Kidney (tissue), 22 donors: ENCODE measurements around the gene ZNF416. TPM values are rescaled to one million over a fixed set of nuclear protein-coding genes. Genes with fewer than 3 reads are reported as not detected.

Source experiments
- DNase-seq, 5 donors: peaks; one replicate each; pipeline ENCODE4 v3.0.0-alpha.2; 2013 to 2020
- FAIRE-seq: peaks from 2 replicates; lab custom pipeline; 2012; peaks lifted over from hg19 to GRCh38; lab: Jason Lieb, UNC
- H3K27ac ChIP-seq, 2 donors: one replicate each; pipeline ENCODE4 v1.7.0; 2013; ENCODE audit warnings: low read depth in 2 of 2, low read length in 2 of 2, inconsistent platforms in 1 of 2
- H3K27me3 ChIP-seq: one replicate; pipeline ENCODE4 v1.7.1; 2013; ENCODE audit warnings: low read length, inconsistent platforms; ENCODE audit not compliant: control insufficient read depth, insufficient read depth
- H3K36me3 ChIP-seq, 3 donors: one replicate each; pipeline versions ENCODE4 v1.7.0 to v1.7.1; 2013; ENCODE audit warnings: low read length in 3 of 3, control low read depth in 1 of 3, inconsistent platforms in 1 of 3; ENCODE audit not compliant: insufficient read depth in 3 of 3, control insufficient read depth in 2 of 3
- H3K4me1 ChIP-seq, 3 donors: one replicate each; pipeline versions ENCODE4 v1.7.0 to v1.7.1; 2013; ENCODE audit warnings: low read length in 3 of 3, inconsistent platforms in 1 of 3, low read depth in 1 of 3; ENCODE audit not compliant: control insufficient read depth in 2 of 3, insufficient read depth in 2 of 3
- H3K4me3 ChIP-seq, 3 donors: one replicate each; pipeline versions ENCODE4 v1.7.0 to v1.8.1; 2013; ENCODE audit warnings: low read length in 3 of 3, control low read depth in 1 of 3, inconsistent platforms in 1 of 3
- H3K9ac ChIP-seq, 3 donors: one replicate each; pipeline versions ENCODE4 v1.7.0 to v1.7.1; 2013; ENCODE audit warnings: low read length in 3 of 3, control low read depth in 1 of 3, inconsistent platforms in 1 of 3
- H3K9me3 ChIP-seq, 3 donors: one replicate each; pipeline versions ENCODE4 v1.7.0 to v1.7.1; 2013; ENCODE audit warnings: low read length in 3 of 3, control low read depth in 1 of 3, inconsistent platforms in 1 of 3; ENCODE audit not compliant: control insufficient read depth in 2 of 3, insufficient read depth in 1 of 3
- intact Hi-C: fragments of 100-400 bp; cut with DNase I; formaldehyde crosslinking; loops from one replicate; pipeline ENCODE4 v1.11.1; 2022
- long read RNA-seq, 10 donors: library from polyadenylated mRNA in 1 of 10; unstranded in 1 of 10; transcript quantifications; one replicate each; pipeline ENCODE4 v2.0.0 and lab custom pipeline, GENCODE V29; 2021 to 2026
- polyA plus RNA-seq: library from polyadenylated mRNA; stranded (reverse); fragments of 350-450 nt; fragmentation: Illumina TruSeq; extraction: RNeasy Lipid Tissue Mini Kit (QIAGEN cat#74804); gene quantifications from one replicate; pipeline ENCODE4 v1.2.3, GENCODE V29; 2014; ENCODE audit warnings: low read depth, low replicate concordance; ENCODE audit not compliant: insufficient read depth
- total RNA-seq: library from RNA; stranded (reverse); fragmentation: NEBNext Ultra II Directional; extraction: Animal tissue kit (Norgen Biotek cat#: 25700); gene quantifications from one replicate; pipeline ENCODE4 v1.2.1, GENCODE V29; 2021
- TF ChIP-seq, protein P1 (sequence below): IDR thresholded peaks from 3 replicates; pipeline ENCODE4 v1.5.1; 2012; ENCODE audit warnings: mild to moderate bottlenecking, moderate library complexity, borderline replicate concordance; ENCODE audit not compliant: insufficient read depth; ENCODE audit errors: extremely low read depth
- donor health status: control.
- donor health status: control.
- donor health status: control.
- donor health status: control.
- donor health status: control.
- donor health status: DM: yes; HTN: yes; CAD: no.
- donor health status: Normal renal cell carcinoma (clear cell type).

Gene ZNF416
- total RNA-seq (8.0 TPM), polyA plus RNA-seq (3.5 TPM)
- long read RNA-seq, donor 1, partial matches to known transcripts, result 5 of 6 reads
- long read RNA-seq, donor 1, other reads (novel, unspliced or antisense), result 0 of 6 reads
- long read RNA-seq, donor 2, result 0 reads
- long read RNA-seq, donor 3, transcript ZNF416-201 (4 exons, 2,561 nt), result major isoform, 5 of 5 reads
- long read RNA-seq, donor 3, partial matches to known transcripts, result 0 of 5 reads
- long read RNA-seq, donor 3, other reads (novel, unspliced or antisense), result 0 of 5 reads
- long read RNA-seq, donor 4, partial matches to known transcripts, result 6 of 9 reads
- long read RNA-seq, donor 4, other reads (novel, unspliced or antisense), result 0 of 9 reads
- long read RNA-seq, donor 5, result 0 reads
- long read RNA-seq, donor 6, result 0 reads
- long read RNA-seq, donor 7, transcript ZNF416-201 (4 exons, 2,561 nt), result major isoform, 5 of 5 reads
- long read RNA-seq, donor 7, partial matches to known transcripts, result 0 of 5 reads
- long read RNA-seq, donor 7, other reads (novel, unspliced or antisense), result 0 of 5 reads
- long read RNA-seq, donor 8, partial matches to known transcripts, result 0 of 1 reads
- long read RNA-seq, donor 8, other reads (novel, unspliced or antisense), result 0 of 1 reads
- long read RNA-seq, donor 9, partial matches to known transcripts, result 0 of 2 reads
- long read RNA-seq, donor 9, other reads (novel, unspliced or antisense), result 0 of 2 reads
- long read RNA-seq, donor 10, partial matches to known transcripts, result 0 of 1 reads
- long read RNA-seq, donor 10, other reads (novel, unspliced or antisense), result 0 of 1 reads

DNA sequence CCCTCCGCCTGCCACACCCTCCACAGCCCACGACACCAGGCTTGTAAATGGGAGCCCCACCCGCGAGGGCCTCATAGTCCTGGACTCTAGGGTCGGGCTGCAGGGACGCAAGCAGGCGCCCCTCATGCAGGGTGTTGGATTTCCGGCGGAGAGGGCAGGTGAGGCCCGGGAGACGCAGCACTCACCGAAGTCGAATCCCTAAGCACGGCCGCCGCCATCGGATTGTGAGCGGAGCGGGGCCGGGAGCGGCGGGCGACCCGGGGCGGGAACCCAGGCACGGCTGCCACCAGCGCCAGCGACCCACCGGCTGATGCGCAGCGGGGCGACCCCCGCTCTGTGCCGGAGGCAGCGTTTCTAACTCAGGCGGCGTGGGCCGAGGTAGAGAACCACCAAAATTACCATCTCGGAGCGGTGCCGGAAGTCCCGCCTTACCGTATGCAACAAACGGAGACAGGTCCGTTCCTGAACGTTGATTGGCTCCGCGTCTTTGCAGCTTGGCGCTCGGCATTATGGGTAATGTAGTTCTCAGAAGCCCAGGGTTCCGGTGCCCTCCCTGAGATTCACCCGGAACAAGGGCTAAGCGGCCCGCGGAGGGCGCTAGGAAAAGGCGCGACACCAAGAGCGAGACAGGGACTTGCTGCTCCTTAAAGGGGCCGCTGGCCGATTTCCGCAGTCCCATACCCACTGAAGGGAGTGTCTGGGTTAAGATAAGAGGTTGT is at the start of gene ZNF416:
Gene ZNF416, minus strand, starts transcription at position 425 of the 719 bp plus-strand sequence. Its CDS starts 207 bp downstream, at position 218.
- peak; percentile 98 to 100 (median 98) for DNase-seq
- Histone ChIP-seq H3K9ac (peak within 1 kb of the TSS; percentile 42 to 87 (median 77)), H3K4me1 (peaks cover 4 to 12% (median 4%) of the 10 kb centered on the region in 3 donors), H3K27me3 (no peaks in the 10 kb centered on the region), H3K9me3 (peaks cover 8 to 39% (median 21%) of the 10 kb centered on the region in 3 donors), H3K4me3 (peak within 1 kb of the TSS; percentile 76 to 90 (median 85)), H3K27ac (peak within 1 kb of the TSS in 1 of 2 donors; percentile 35), H3K36me3 (peaks cover 18 to 33% (median 23%) of the 10 kb centered on the region in 3 donors)
- TF ChIP-seq, protein P1, sequence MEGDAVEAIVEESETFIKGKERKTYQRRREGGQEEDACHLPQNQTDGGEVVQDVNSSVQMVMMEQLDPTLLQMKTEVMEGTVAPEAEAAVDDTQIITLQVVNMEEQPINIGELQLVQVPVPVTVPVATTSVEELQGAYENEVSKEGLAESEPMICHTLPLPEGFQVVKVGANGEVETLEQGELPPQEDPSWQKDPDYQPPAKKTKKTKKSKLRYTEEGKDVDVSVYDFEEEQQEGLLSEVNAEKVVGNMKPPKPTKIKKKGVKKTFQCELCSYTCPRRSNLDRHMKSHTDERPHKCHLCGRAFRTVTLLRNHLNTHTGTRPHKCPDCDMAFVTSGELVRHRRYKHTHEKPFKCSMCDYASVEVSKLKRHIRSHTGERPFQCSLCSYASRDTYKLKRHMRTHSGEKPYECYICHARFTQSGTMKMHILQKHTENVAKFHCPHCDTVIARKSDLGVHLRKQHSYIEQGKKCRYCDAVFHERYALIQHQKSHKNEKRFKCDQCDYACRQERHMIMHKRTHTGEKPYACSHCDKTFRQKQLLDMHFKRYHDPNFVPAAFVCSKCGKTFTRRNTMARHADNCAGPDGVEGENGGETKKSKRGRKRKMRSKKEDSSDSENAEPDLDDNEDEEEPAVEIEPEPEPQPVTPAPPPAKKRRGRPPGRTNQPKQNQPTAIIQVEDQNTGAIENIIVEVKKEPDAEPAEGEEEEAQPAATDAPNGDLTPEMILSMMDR, result peak; percentile 13
- FAIRE-seq, result peak; percentile 96
- intact Hi-C loops, result no loop called here

DNA sequence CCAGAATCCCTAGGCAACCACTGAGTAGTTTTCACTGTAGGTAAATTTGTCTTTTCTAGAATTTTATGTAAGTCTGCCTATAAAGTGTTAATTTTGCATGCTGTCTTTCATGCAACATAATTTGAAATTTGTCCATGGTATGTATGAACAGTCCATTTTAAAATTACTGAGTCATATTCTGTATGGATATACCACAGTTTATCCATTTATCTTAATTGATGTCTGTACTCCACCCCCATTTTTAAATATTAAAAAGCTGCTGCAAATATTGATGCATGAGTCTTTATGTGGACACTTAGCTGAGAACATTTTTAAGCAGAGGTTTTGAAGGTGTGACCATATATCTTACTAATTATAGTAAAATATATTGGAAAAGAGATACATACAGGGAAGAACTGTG is 44.4 kb upstream of the ZNF416 start:
- FAIRE-seq, result no peak
- DNase-seq, result no peak
- Histone ChIP-seq H3K4me3 (no peak overlapping the region), H3K9me3 (peaks cover 28 to 88% (median 44%) of the 10 kb centered on the region in 3 donors), H3K27me3 (no peaks in the 10 kb centered on the region), H3K36me3 (peaks cover 37 to 58% (median 44%) of the 10 kb centered on the region in 3 donors), H3K9ac (no peak overlapping the region), H3K4me1 (no peaks in the 10 kb centered on the region), H3K27ac (no peak overlapping the region)
- TF ChIP-seq, protein P1, result no peak
- intact Hi-C loops, result no loop called here

DNA sequence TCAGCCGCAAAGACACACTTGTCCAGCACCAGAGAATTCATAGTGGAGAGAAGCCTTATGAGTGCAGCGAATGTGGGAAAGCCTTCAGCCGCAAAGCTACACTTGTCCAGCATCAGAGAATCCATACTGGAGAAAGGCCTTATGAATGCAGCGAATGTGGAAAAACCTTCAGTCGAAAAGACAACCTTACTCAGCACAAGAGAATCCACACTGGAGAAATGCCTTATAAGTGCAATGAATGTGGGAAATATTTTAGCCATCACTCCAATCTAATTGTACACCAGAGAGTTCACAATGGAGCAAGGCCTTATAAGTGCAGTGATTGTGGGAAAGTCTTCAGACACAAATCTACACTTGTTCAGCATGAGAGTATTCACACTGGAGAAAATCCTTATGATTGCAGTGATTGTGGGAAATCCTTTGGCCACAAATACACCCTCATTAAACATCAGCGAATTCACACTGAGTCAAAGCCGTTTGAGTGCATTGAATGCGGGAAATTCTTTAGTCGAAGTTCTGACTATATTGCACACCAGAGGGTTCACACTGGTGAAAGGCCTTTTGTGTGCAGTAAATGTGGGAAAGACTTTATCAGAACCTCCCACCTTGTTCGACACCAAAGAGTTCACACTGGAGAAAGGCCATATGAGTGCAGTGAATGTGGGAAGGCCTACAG is 42.1 kb upstream of the ZNF416 start:
- DNase-seq, result peak in 1 of 5 donors; percentile 19
- TF ChIP-seq, protein P1, result no peak
- Histone ChIP-seq H3K36me3 (peaks cover 57 to 81% (median 65%) of the 10 kb centered on the region in 3 donors), H3K27ac (no peak overlapping the region), H3K4me1 (no peaks in the 10 kb centered on the region), H3K9ac (no peak overlapping the region), H3K4me3 (peak overlapping the region in 2 of 3 donors; percentile 28 to 30), H3K27me3 (no peaks in the 10 kb centered on the region), H3K9me3 (peaks cover 39 to 99% (median 59%) of the 10 kb centered on the region in 3 donors)
- no peak for FAIRE-seq
- intact Hi-C loops, result no loop called here
